ENCODE data around the gene CEL.
"Not testable (repeated sequence)": the region's sequence is repeated elsewhere in the genome, so short reads cannot be mapped to it uniquely, and the experiment has no call there.

Gene CEL

GRCh38 chr9:133086212-133086860 is 24.6 kb downstream of the CEL start:
- DNase-seq (ENCODE audit: low read depth), result not testable (repeated sequence)

DNA sequence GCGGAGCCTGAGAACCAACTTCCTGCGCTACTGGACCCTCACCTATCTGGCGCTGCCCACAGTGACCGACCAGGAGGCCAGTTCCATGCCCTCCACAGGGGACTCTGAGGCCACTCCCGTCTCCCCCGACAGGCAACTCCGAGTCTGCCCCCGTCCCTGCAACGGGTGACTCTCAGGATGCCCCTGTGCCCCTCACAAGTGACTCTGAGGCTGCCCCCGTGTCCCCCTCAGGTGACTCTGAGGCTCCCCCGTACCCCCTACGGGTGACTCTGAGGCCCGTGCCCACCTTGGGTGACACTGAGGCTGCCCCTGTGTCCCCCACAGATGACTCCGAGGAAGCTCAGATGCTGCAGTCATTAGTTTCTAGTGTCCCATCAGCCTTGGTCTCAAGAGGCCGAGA is 25.1 kb downstream of the CEL start:
- no peak for DNase-seq (ENCODE audit: low read depth)

- no peak for DNase-seq (ENCODE audit: low read depth)
These were observed 25.8 kb downstream of the CEL start for GRCh38 chr9:133087429-133088145.

GRCh38 chr9:133088146-133088750 is 26.5 kb downstream of the CEL start:
- DNase-seq (ENCODE audit: low read depth), result no peak

- no peak for DNase-seq (ENCODE audit: low read depth)
These were observed 27.0 kb downstream of the CEL start for GRCh38 chr9:133088756-133089155.

GRCh38 chr9:133089271-133089671 is 27.5 kb downstream of the CEL start:
- no peak for DNase-seq (ENCODE audit: low read depth)

- no peak for DNase-seq (ENCODE audit: low read depth)
These were observed 28.4 kb downstream of the CEL start for GRCh38 chr9:133090187-133090586.

DNA sequence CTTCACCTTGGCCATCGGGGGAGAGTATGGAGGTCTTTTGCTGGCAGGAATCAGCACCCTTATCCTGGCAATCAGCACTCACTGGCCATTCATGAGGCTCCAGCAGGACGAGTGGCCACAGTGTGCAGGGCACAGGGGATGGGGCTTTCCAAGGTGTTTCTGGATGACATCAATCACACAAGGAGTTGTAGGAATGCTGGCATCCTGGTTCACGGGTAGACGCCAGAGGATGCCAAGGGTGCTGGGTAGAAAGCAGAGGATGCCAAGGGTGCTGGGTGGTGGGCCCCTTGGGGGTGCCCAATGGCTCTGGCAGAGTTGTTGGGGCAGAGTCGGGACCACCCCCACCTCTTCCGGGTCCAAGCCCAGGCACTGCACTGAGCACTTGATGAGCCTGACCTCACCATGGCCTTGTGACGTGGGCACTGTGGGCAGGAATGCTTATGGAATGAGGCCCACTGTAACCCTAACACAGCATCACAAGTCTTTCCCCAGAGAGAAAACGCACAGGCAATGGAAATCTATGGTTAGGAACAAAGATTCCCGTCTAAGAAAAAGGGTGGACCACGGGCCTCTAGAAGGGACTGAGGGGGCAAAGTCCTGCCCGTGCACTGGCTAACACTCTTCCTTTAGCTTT is 29.1 kb downstream of the CEL start:
- DNase-seq (ENCODE audit: low read depth), result no peak

GRCh38 chr9:133094351-133094750 is 32.6 kb downstream of the CEL start:
- not testable (repeated sequence) for DNase-seq (ENCODE audit: low read depth)

DNA sequence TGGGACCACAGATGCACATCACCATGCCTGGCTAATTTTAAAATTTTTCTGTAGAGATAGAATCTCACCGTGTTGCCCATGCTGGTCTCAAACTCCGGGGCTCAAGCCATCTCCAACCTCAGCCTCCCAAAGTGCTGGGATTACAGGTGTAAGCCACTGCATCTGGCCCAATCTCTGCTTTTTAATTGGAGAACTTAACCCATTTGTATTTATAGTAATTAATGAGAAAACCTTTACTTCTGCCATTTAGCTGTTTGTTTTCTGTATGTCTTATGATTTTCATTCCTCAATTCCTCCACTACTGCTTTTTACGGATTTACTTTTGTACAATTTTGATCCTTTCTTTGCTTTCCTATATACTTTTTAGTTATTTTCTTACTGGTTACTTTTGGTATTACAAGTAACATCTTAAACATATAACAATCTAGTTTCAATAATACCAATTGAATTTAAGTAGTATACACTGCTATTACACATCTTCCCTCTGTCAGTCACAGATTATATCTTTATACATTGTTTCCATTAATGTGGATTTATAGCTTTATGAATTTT is 33.1 kb downstream of the CEL start:
- no peak for DNase-seq (ENCODE audit: low read depth)

DNA sequence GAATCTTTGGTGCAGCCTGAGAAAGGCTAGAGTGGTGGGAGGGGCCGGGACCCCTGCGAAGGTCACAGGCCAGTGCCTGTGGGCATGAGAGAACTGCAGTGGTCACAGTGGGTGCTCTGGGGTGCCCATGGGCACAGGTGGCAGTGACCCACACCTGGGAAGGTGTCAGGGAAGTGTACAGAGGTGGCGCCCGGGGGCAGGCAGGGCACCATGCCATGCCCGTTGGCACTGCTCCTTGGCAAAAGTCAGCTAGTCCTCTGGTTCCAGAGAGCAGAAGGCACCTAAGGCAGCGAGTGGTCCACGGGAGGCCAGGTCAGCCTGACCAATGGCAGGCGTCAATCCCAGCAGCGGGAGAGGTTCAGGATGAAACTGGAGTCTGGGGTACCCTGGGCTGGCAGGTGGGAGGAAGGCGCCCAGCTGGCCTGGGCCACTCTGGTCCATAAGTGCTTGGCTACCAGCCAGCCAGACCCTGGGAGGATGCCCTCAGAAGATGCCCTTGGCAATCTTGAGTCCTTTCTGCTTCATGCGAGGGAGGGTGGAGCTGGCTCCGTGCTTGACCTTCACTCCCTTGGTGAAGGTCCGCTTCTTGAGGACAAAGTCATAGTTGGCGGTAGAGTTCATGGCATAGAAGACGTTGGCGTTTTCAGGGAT is 36.4 kb downstream of the CEL start:
- no peak for DNase-seq (ENCODE audit: low read depth)

GRCh38 chr9:133098871-133099270 is 37.1 kb downstream of the CEL start:
- DNase-seq (ENCODE audit: low read depth), result no peak

GRCh38 chr9:133099726-133100505 is 38.1 kb downstream of the CEL start:
- no peak for DNase-seq (ENCODE audit: low read depth)

DNA sequence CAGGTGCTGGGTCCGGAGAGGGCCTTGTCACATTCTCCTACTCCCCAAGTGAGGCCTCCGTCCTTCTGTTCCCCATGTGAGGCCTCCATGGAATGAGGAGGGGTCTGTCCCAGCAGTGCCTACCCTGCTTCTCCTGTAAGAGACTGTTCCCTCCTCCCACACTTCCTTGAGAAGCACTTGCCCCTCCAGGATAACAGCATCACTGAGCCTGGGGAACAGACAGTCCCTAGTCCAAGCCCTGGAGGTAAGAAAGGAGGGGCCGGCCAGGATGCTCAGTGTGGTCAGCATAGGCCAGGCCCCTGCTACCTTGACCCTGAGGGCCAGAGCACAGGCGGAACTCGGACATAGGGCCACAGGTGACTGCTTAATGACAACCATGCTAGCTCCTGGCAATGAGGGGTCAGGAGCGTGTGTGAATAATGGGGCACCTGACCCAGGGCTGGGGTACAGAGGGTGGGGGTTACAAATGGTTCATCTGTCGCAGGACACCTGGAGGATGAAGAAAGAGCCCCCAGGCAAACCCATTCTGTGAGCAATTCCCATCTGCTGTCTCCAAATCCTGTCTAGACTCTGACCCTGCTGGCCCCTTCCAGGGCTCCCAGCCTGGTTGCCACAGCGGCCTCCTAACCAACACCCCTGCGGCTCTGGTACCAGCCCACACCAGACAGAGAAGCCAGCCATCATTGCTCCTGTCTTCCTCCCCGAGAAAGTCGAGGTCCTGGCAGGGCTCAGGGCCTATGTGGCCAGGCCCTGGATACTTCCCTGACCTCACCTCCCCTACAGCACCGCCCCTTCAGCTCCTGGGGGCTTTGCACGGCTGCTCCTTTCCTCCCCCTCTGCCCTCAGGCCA is 39.0 kb downstream of the CEL start:
- DNase-seq (ENCODE audit: low read depth), result no peak

DNA sequence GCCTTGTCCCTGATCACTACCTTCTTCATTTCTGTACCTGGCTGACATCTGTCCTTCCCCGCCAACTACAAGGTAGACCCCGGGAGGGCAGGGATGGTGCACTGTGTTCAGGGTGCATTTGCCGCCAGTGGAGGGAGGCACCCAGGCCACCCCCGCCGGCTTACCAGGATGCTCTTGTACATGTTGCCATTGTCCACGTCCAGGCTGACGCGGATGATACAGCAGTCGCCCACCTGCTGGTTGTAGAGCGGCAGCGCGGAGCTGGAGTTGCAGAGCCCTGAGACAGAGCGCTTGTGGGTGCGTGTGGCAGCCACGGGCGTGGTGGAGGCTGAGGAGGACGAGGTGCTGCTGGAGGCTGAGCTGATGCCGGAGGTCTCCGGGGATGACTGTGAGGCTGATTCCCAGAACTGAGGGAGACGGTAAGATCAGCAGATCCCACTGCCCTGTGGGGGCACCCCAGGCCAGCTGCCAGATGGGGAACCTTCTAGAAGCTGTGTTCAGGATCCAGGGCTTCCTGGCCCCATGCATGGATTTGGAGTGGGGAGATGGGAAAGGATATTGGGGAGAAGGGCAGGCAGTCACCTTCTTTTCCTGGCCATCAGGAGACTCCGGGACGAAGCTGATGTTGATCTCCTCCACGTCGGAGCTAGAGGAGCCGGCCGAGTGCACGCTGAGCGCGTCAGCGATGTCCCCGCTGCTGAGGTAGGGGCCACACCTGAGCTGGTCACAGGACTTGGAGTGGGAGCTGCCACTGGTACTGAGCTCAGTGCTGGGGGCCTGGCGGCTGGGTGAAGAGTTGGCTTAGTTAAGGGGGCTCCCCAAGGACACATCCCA is 39.8 kb downstream of the CEL start:
- no peak for DNase-seq (ENCODE audit: low read depth)

GRCh38 chr9:133102190-133103021 is 40.6 kb downstream of the CEL start:
- DNase-seq (ENCODE audit: low read depth), result no peak

DNA sequence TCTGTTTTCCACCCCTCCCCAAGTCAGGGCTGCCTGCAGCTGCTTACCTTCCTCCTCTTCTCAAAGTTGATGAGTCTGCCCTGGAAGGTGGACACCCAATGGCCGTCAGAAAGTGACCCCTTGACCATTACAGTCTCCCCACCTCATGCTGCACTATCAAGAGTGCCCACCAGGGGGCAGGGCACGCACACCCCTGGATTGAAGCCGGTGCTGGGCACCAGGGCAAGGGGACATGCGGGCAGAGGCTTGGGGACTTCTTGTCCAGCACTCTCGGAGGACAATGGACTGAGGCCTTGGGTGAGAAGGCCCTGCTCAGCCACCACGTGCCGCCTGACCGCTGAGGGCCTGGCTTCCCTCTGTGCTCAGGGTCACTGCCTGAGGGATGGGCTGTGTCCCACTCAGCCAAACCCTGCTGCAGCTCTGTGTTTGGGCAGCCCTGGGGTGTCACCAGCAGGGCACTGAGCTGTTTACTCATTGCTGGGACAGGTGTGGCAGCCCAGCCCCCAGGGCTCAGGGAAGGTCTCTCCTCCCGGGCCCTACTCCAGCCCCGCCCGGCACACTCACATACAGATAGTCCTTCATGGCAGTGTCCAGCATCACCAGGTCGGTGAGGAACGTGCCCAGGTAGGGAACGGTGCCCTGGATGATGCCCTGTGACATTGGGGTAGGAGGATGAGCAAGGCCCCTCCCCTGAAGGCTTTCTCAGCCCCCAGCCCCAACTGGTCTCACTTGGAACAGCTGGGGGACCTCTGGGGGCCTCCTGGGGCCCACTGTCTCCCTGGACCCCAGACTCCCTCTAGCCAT is 41.6 kb downstream of the CEL start:
- DNase-seq (ENCODE audit: low read depth), result peak; percentile 33
